Loucy (cell line): ENCODE results near the gene RHBDF1.
A peak's percentile ranks its signal among the peaks of the same experiment; 100 is the strongest.

ENCODE experiments used
- H2AFZ ChIP-seq: fragments of 200-600 bp; sonication (generic); 2 replicates; pipeline ENCODE4 v1.6.0; 2016; ENCODE audit warnings: antibody characterized with exemption, mild to moderate bottlenecking, low read length, moderate library complexity
- H3F3A ChIP-seq: fragments of 200-600 bp; 2 replicates; pipeline ENCODE4 v1.6.0; 2016; ENCODE audit warnings: antibody characterized with exemption, low read depth, mild to moderate bottlenecking
- H3K27me3 ChIP-seq: fragments of 200-600 bp; sonication (generic); 2 replicates; pipeline ENCODE4 v1.6.1; 2014; ENCODE audit warnings: low read length, mild to moderate bottlenecking; ENCODE audit not compliant: insufficient read depth, poor library complexity, severe bottlenecking
- H3K36me3 ChIP-seq: fragments of 200-600 bp; sonication (generic); 2 replicates; pipeline ENCODE4 v1.6.1; 2016; ENCODE audit warnings: low read length; ENCODE audit not compliant: insufficient read depth
- H3K4me1 ChIP-seq: fragments of 200-600 bp; sonication (generic); 2 replicates; pipeline ENCODE4 v1.5.1; 2014; ENCODE audit warnings: low read length, mild to moderate bottlenecking; ENCODE audit not compliant: insufficient read depth, poor library complexity, severe bottlenecking
- H3K4me2 ChIP-seq: fragments of 200-600 bp; sonication (generic); 2 replicates; pipeline ENCODE4 v1.6.0; 2014; ENCODE audit warnings: antibody characterized with exemption, low read length, low read depth, mild to moderate bottlenecking; ENCODE audit not compliant: poor library complexity, severe bottlenecking
- H3K4me3 ChIP-seq: fragments of 200-600 bp; sonication (generic); 2 replicates; pipeline ENCODE4 v1.5.1; 2014; ENCODE audit warnings: low read length, mild to moderate bottlenecking, mixed read lengths; ENCODE audit not compliant: poor library complexity, severe bottlenecking
- H3K79me2 ChIP-seq: fragments of 200-600 bp; sonication (generic); 2 replicates; pipeline ENCODE4 v1.6.1; 2014; ENCODE audit warnings: low read length; ENCODE audit not compliant: insufficient read depth
- H3K9ac ChIP-seq: fragments of 200-600 bp; sonication (generic); 2 replicates; pipeline ENCODE4 v1.6.0; 2014; ENCODE audit warnings: mild to moderate bottlenecking, low read depth, low read length, moderate library complexity; ENCODE audit not compliant: poor library complexity, severe bottlenecking
- H3K9me2 ChIP-seq: fragments of 200-600 bp; sonication (generic); replicated peaks from 2 replicates; pipeline ENCODE4 v1.6.1; 2016; ENCODE audit warnings: low read depth, low read length, mixed read lengths
- H3K9me3 ChIP-seq: fragments of 200-600 bp; sonication (generic); 2 replicates; pipeline ENCODE4 v1.6.1; 2014; ENCODE audit warnings: mild to moderate bottlenecking, antibody characterized with exemption, low read length, low read depth; ENCODE audit not compliant: insufficient read depth
- H4K20me1 ChIP-seq: fragments of 200-600 bp; sonication (generic); 2 replicates; pipeline ENCODE4 v1.6.0; 2014; ENCODE audit warnings: antibody characterized with exemption, low read length, mild to moderate bottlenecking; ENCODE audit not compliant: insufficient read depth, poor library complexity, severe bottlenecking
- CTCF ChIP-seq: fragments of 200-600 bp; sonication (generic); conservative IDR thresholded peaks from 2 replicates; pipeline ENCODE4 v1.5.1; 2014; ENCODE audit warnings: mild to moderate bottlenecking, antibody characterized with exemption, low read length
- EZH2phosphoT487 ChIP-seq: fragments of 200-600 bp; IDR thresholded peaks from 2 replicates; pipeline ENCODE4 v1.6.1; 2018; ENCODE audit warnings: antibody characterized with exemption, mild to moderate bottlenecking, moderate library complexity, borderline replicate concordance

Gene RHBDF1

GRCh38 chr16:106623-107324, 34.3 kb upstream of the RHBDF1 start:
- H3K4me1 ChIP-seq = peaks cover 2% of the 10 kb centered on the region
- H3K36me3 ChIP-seq = no peaks in the 10 kb centered on the region
- H3K79me2 ChIP-seq = no peaks in the 10 kb centered on the region
- H3K9me3 ChIP-seq = no peaks in the 10 kb centered on the region
- no peaks in the 10 kb centered on the region for H3K9me2 ChIP-seq
- H2AFZ ChIP-seq = no peak overlapping the region
- no peak overlapping the region for H3K4me3 ChIP-seq
- H3K27me3 ChIP-seq = no peaks in the 10 kb centered on the region
- H4K20me1 ChIP-seq = no peaks in the 10 kb centered on the region
- no peak overlapping the region for H3K9ac ChIP-seq
- H3F3A ChIP-seq = no peaks in the 10 kb centered on the region
- TF ChIP-seq EZH2phosphoT487 (no peak), CTCF (peak; percentile 61)
- H3K4me2 ChIP-seq = no peak overlapping the region

- TF ChIP-seq EZH2phosphoT487 (no peak), CTCF (no peak)
- no peaks in the 10 kb centered on the region for H3F3A ChIP-seq
- H3K4me3 ChIP-seq = no peak overlapping the region
- H3K4me1 ChIP-seq = peaks cover 2% of the 10 kb centered on the region
- H3K4me2 ChIP-seq = no peak overlapping the region
- no peaks in the 10 kb centered on the region for H3K36me3 ChIP-seq
- H4K20me1 ChIP-seq = no peaks in the 10 kb centered on the region
- H3K9me3 ChIP-seq = no peaks in the 10 kb centered on the region
- no peaks in the 10 kb centered on the region for H3K9me2 ChIP-seq
- H3K79me2 ChIP-seq = no peaks in the 10 kb centered on the region
- no peaks in the 10 kb centered on the region for H3K27me3 ChIP-seq
- no peak overlapping the region for H3K9ac ChIP-seq
- no peak overlapping the region for H2AFZ ChIP-seq
Observed at GRCh38 chr16:105521-105920, 33.1 kb upstream of the RHBDF1 start.

- no peaks in the 10 kb centered on the region for H4K20me1 ChIP-seq
- H3F3A ChIP-seq = no peaks in the 10 kb centered on the region
- peaks cover 2% of the 10 kb centered on the region for H3K4me1 ChIP-seq
- no peak overlapping the region for H3K9ac ChIP-seq
- no peak overlapping the region for H3K4me2 ChIP-seq
- H3K9me2 ChIP-seq = no peaks in the 10 kb centered on the region
- H3K27me3 ChIP-seq = no peaks in the 10 kb centered on the region
- H3K79me2 ChIP-seq = no peaks in the 10 kb centered on the region
- no peak for TF ChIP-seq EZH2phosphoT487
- TF ChIP-seq CTCF = no peak
- no peak overlapping the region for H3K4me3 ChIP-seq
- H2AFZ ChIP-seq = no peak overlapping the region
- H3K36me3 ChIP-seq = no peaks in the 10 kb centered on the region
- no peaks in the 10 kb centered on the region for H3K9me3 ChIP-seq
Observed at GRCh38 chr16:104928-105327, 32.5 kb upstream of the RHBDF1 start.
